IPS-18c (cell line): Measurements from ENCODE around the gene ABCA1.

ENCODE experiments used
- H3K4me3 ChIP-seq: 2 replicates; pipeline ENCODE4 v1.7.0; 2013; ENCODE audit warnings: low read depth, mild to moderate bottlenecking, low read length, moderate library complexity; ENCODE audit not compliant: insufficient read depth
- H3K9me3 ChIP-seq: one replicate; pipeline ENCODE4 v1.6.1; 2013; ENCODE audit warnings: mild to moderate bottlenecking, low read length, moderate library complexity; ENCODE audit not compliant: control insufficient read depth, insufficient read depth

The ABCA1 gene

GRCh38 chr9:104802110-104802509 is 125.8 kb downstream of the ABCA1 start:
- no peaks in the 10 kb centered on the region for H3K9me3 ChIP-seq

GRCh38 chr9:104800068-104800785 is 127.7 kb downstream of the ABCA1 start:
- Histone ChIP-seq H3K9me3 (no peaks in the 10 kb centered on the region), H3K4me3 (no peak overlapping the region)

More at GRCh38 chr9:104802110-104802509, 125.8 kb downstream of the ABCA1 start:
- no peak overlapping the region for H3K4me3 ChIP-seq

- H3K4me3 ChIP-seq = no peak overlapping the region
- H3K9me3 ChIP-seq = no peaks in the 10 kb centered on the region
Observed at GRCh38 chr9:104798209-104798995, 129.6 kb downstream of the ABCA1 start.

GRCh38 chr9:104795857-104796256 is 132.1 kb downstream of the ABCA1 start:
- Histone ChIP-seq H3K9me3 (no peaks in the 10 kb centered on the region), H3K4me3 (no peak overlapping the region)

GRCh38 chr9:104795082-104795481 is 132.9 kb downstream of the ABCA1 start:
- no peaks in the 10 kb centered on the region for H3K9me3 ChIP-seq

GRCh38 chr9:104794070-104794469 is 133.9 kb downstream of the ABCA1 start:
- Histone ChIP-seq H3K4me3 (no peak overlapping the region), H3K9me3 (no peaks in the 10 kb centered on the region)

More at GRCh38 chr9:104795082-104795481, 132.9 kb downstream of the ABCA1 start:
- no peak overlapping the region for H3K4me3 ChIP-seq

GRCh38 chr9:104788251-104788650 is 139.7 kb downstream of the ABCA1 start:
- Histone ChIP-seq H3K9me3 (no peaks in the 10 kb centered on the region), H3K4me3 (no peak overlapping the region)

- Histone ChIP-seq H3K9me3 (no peaks in the 10 kb centered on the region), H3K4me3 (no peak overlapping the region)
Observed at GRCh38 chr9:104787306-104788015, 140.5 kb downstream of the ABCA1 start.

- H3K9me3 ChIP-seq = no peaks in the 10 kb centered on the region
- no peak overlapping the region for H3K4me3 ChIP-seq
Observed at GRCh38 chr9:104786293-104786692, 141.7 kb downstream of the ABCA1 start.

- Histone ChIP-seq H3K9me3 (no peaks in the 10 kb centered on the region), H3K4me3 (no peak overlapping the region)
Observed at GRCh38 chr9:104784098-104784497, 143.9 kb downstream of the ABCA1 start.

- Histone ChIP-seq H3K4me3 (no peak overlapping the region), H3K9me3 (no peaks in the 10 kb centered on the region)
Observed at GRCh38 chr9:104783588-104783987, 144.4 kb downstream of the ABCA1 start.

- Histone ChIP-seq H3K4me3 (no peak overlapping the region), H3K9me3 (no peaks in the 10 kb centered on the region)
Observed at GRCh38 chr9:104780796-104781395, 147.1 kb downstream of the ABCA1 start.

GRCh38 chr9:104779946-104780535 is 147.9 kb downstream of the ABCA1 start:
- no peaks in the 10 kb centered on the region for H3K9me3 ChIP-seq
- no peak overlapping the region for H3K4me3 ChIP-seq

GRCh38 chr9:104779334-104779733 is 148.6 kb downstream of the ABCA1 start:
- H3K4me3 ChIP-seq = no peak overlapping the region
- H3K9me3 ChIP-seq = no peaks in the 10 kb centered on the region

GRCh38 chr9:104778802-104779201 is 149.2 kb downstream of the ABCA1 start:
- H3K9me3 ChIP-seq = no peaks in the 10 kb centered on the region
- H3K4me3 ChIP-seq = no peak overlapping the region

- Histone ChIP-seq H3K9me3 (no peaks in the 10 kb centered on the region), H3K4me3 (no peak overlapping the region)
Observed at GRCh38 chr9:104776797-104777196, 151.2 kb downstream of the ABCA1 start.

GRCh38 chr9:104775976-104776375 is 152.0 kb downstream of the ABCA1 start:
- H3K4me3 ChIP-seq = no peak overlapping the region

More at GRCh38 chr9:104775976-104776375, 152.0 kb downstream of the ABCA1 start:
- no peaks in the 10 kb centered on the region for H3K9me3 ChIP-seq
